NCI-H510A treated with DMSO at 0.1 percent for 48 hours (cell line): ENCODE data around the gene MCRIP1.

ENCODE experiments used
- DNase-seq: peaks from one replicate; lab custom pipeline; 2025; lab: John Stamatoyannopoulos, UW

Gene MCRIP1

GRCh38 chr17:81803728-81804558 lies 29.1 kb downstream of the MCRIP1 start, which contains the start of gene GCGR:
GCGR (plus strand) TSS chr17:81804150; CDS start chr17:81809019, 4,869 bp downstream.
- no peak for DNase-seq

- DNase-seq = no peak
Observed at GRCh38 chr17:81802856-81803643, 30.0 kb downstream of the MCRIP1 start.

- DNase-seq = no peak
Observed at GRCh38 chr17:81802048-81802758, 30.9 kb downstream of the MCRIP1 start.

- no peak for DNase-seq
Observed at GRCh38 chr17:81801327-81801726, 31.8 kb downstream of the MCRIP1 start.

- DNase-seq = no peak
Observed at GRCh38 chr17:81794509-81794908, 38.6 kb downstream of the MCRIP1 start.

GRCh38 chr17:81794074-81794476 lies 39.0 kb downstream of the MCRIP1 start:
- DNase-seq = no peak

- DNase-seq = no peak
Observed at GRCh38 chr17:81792675-81793615, 40.1 kb downstream of the MCRIP1 start.
